A673 (cell line): ENCODE data around the gene MAEL.

Source experiments
- CTCF ChIP-seq: fragments of 300-800, 200-600 bp; sonication (generic); conservative IDR thresholded peaks from 2 replicates; pipeline ENCODE4 v1.5.1; 2017; ENCODE audit warnings: low read depth, mild to moderate bottlenecking, antibody characterized with exemption, low read length, moderate library complexity, mixed read lengths
- EZH2 ChIP-seq: fragments of 200-600 bp; sonication (generic); IDR thresholded peaks from 2 replicates; pipeline ENCODE4 v1.6.1; 2017; ENCODE audit warnings: borderline replicate concordance, low read depth, mild to moderate bottlenecking, mixed read lengths, antibody characterized with exemption, low read length; ENCODE audit not compliant: poor library complexity, severe bottlenecking

GRCh38 chr1:166972193-166972592 is 16.9 kb upstream of the MAEL start:
- TF ChIP-seq CTCF, result no peak
- TF ChIP-seq EZH2, result no peak
